ENCODE results near the gene NTSR1. TPM values are rescaled to one million over a fixed set of nuclear protein-coding genes. Genes with fewer than 3 reads are reported as not detected.

Gene NTSR1
- total and polyA plus RNA-seq, 11 donors, result 0.01 to 0.32 (median 0.07) TPM; not detected in 7

- Histone ChIP-seq H3K36me3 (no peaks in the 10 kb centered on the region), H3K27me3 (peaks cover 0 to 52% (median 11%) of the 10 kb centered on the region in 9 donors), H3K27ac (no peak overlapping the region), H3K4me1 (peaks cover 0 to 29% (median 6%) of the 10 kb centered on the region in 12 donors), H3K9me3 (no peaks in the 10 kb centered on the region), H3K4me3 (no peak overlapping the region)
- 79 to 91% (median 85%) methylated on average over 20 of the region's 20 CpGs for WGBS, 4 donors
- no peak for TF ChIP-seq POLR2A (IDR thresholded peaks at IDR 0.05)
- no peak for TF ChIP-seq CTCF (IDR thresholded peaks at IDR 0.05)
- intact Hi-C loops (cut with DNase I), result no loop called here
- no peak for ATAC-seq
- DNase-seq, result peak in 2 of 5 donors; percentile 20 to 24
Observed at GRCh38 chr20:62737271-62737811, 28.7 kb downstream of the NTSR1 start.

GRCh38 chr20:62738025-62738881 is 29.6 kb downstream of the NTSR1 start:
- no peaks in the 10 kb centered on the region for H3K36me3 ChIP-seq
- peaks cover 0 to 29% (median 6%) of the 10 kb centered on the region in 12 donors for H3K4me1 ChIP-seq
- ATAC-seq (no peak), DNase-seq (peak in 1 of 5 donors; percentile 30)
- no peaks in the 10 kb centered on the region for H3K9me3 ChIP-seq
- TF ChIP-seq CTCF (IDR thresholded peaks at IDR 0.05), result no peak
- TF ChIP-seq POLR2A (IDR thresholded peaks at IDR 0.05), result no peak
- peaks cover 0 to 61% (median 11%) of the 10 kb centered on the region in 9 donors for H3K27me3 ChIP-seq
- H3K4me3 ChIP-seq, result no peak overlapping the region
- WGBS, 4 donors, result 80 to 88% (median 84%) methylated on average over 17 to 29 of the region's 29 CpGs
- intact Hi-C loops (cut with DNase I), result no loop called here
- H3K27ac ChIP-seq, result no peak overlapping the region

- Histone ChIP-seq H3K27ac (peak overlapping the region in 1 of 12 donors; percentile 91), H3K4me1 (peaks cover 0 to 36% (median 6%) of the 10 kb centered on the region in 12 donors), H3K9me3 (no peaks in the 10 kb centered on the region), H3K36me3 (no peaks in the 10 kb centered on the region), H3K4me3 (no peak overlapping the region), H3K27me3 (peaks cover 0 to 60% (median 15%) of the 10 kb centered on the region in 9 donors)
- ATAC-seq (no peak), DNase-seq (peak in 2 of 5 donors; percentile 12 to 67)
- TF ChIP-seq CTCF (IDR thresholded peaks at IDR 0.05) (no peak), POLR2A (IDR thresholded peaks at IDR 0.05) (no peak)
- intact Hi-C loops (cut with DNase I), result no loop called here
- WGBS, 4 donors, result 87 to 92% (median 89%) methylated on average over 11 to 12 of the region's 12 CpGs
Observed at GRCh38 chr20:62739067-62739466, 30.4 kb downstream of the NTSR1 start.

Data from heart left ventricle (tissue), 16 donors.